ENCODE data around the gene LY6G5C. TPM values are rescaled to one million over a fixed set of nuclear protein-coding genes. Genes with fewer than 3 reads are reported as not detected.

The LY6G5C gene
- total and polyA plus RNA-seq, 2 of the 13 experiments (the other 11 are each of a cell fraction or from before 2014, with no cell fraction given), result 0.33 to 0.55 TPM

GRCh38 chr6:31655349-31656237 lies 25.3 kb downstream of the LY6G5C start, which contains the start of gene APOM (continued):
- TF ChIP-seq POGZ (CRISPR knock-in tag; IDR thresholded peaks at IDR 0.05) (peak; percentile 75), KLF11 (CRISPR knock-in tag; IDR thresholded peaks at IDR 0.05) (no peak), ZNF281 (CRISPR knock-in tag; IDR thresholded peaks at IDR 0.05; ENCODE audit: borderline replicate concordance) (peak; percentile 90), CEBPG (CRISPR knock-in tag; IDR thresholded peaks at IDR 0.05) (peak; percentile 79), ZBTB49 (CRISPR knock-in tag; IDR thresholded peaks at IDR 0.05; ENCODE audit: borderline replicate concordance) (0 out of 2 replicates have a peak, but pooled peaks have one; percentile 18), E2F5 (CRISPR knock-in tag; conservative IDR thresholded peaks at IDR 0.05) (no peak), ZNF34 (CRISPR knock-in tag; IDR thresholded peaks at IDR 0.05; ENCODE audit: borderline replicate concordance) (no peak; the same call in 1 of the 2 replicates), FOXK1 (CRISPR knock-in tag; IDR thresholded peaks at IDR 0.05; ENCODE audit: borderline replicate concordance, low read depth) (peak; percentile 91; the same call in 1 of the 2 replicates), ZNF10 (CRISPR knock-in tag; IDR thresholded peaks at IDR 0.05; ENCODE audit: borderline replicate concordance, low read depth) (no peak), ZFX (CRISPR knock-in tag; IDR thresholded peaks at IDR 0.05; ENCODE audit: low read depth) (peak; percentile 79), ZNF263 (CRISPR knock-in tag; IDR thresholded peaks at IDR 0.05) (peak; percentile 60; the same call in 1 of the 2 replicates), PAX8 (CRISPR knock-in tag; IDR thresholded peaks at IDR 0.05; ENCODE audit: borderline replicate concordance) (peak; percentile 96), ZBTB46 (CRISPR knock-in tag; IDR thresholded peaks at IDR 0.05; ENCODE audit: borderline replicate concordance) (no peak), CENPX (CRISPR knock-in tag; IDR thresholded peaks at IDR 0.05) (no peak), ATAD3A (CRISPR knock-in tag; IDR thresholded peaks at IDR 0.05) (no peak), SAFB2 (CRISPR knock-in tag; IDR thresholded peaks at IDR 0.05; ENCODE audit: borderline replicate concordance, low read depth) (peak; percentile 51; the same call in 1 of the 2 replicates), ETV5 (CRISPR knock-in tag; IDR thresholded peaks at IDR 0.05; ENCODE audit: borderline replicate concordance) (peak; percentile 100), HOXD1 (CRISPR knock-in tag; IDR thresholded peaks at IDR 0.05) (no peak), ZNF597 (CRISPR knock-in tag; IDR thresholded peaks at IDR 0.05) (no peak)
